Chondrocyte (in vitro differentiated cells): ENCODE results near the gene KCNAB2. TPM values are rescaled to one million over a fixed set of nuclear protein-coding genes. Genes with fewer than 3 reads are reported as not detected.

Experiments
- DNase-seq: peaks from one replicate; pipeline ENCODE4 v3.0.0; 2021; ENCODE audit warnings: mixed read lengths, low spot score
- H3K27ac Mint-ChIP-seq: one replicate; pipeline ENCODE4 v1.8.0; 2021; ENCODE audit warnings: mild to moderate bottlenecking, moderate library complexity, mixed read lengths; ENCODE audit not compliant: unreplicated experiment
- H3K27me3 Mint-ChIP-seq: 2 replicates; pipeline ENCODE4 v1.8.0; 2021; ENCODE audit warnings: low read depth, mixed read lengths
- H3K36me3 Mint-ChIP-seq: 2 replicates; pipeline ENCODE4 v1.8.0; 2021; ENCODE audit warnings: low read depth, mixed read lengths
- H3K4me1 Mint-ChIP-seq: 2 replicates; pipeline ENCODE4 v1.8.0; 2021; ENCODE audit warnings: low read depth, mild to moderate bottlenecking, mixed read lengths
- H3K4me3 Mint-ChIP-seq: one replicate; pipeline ENCODE4 v1.8.0; 2021; ENCODE audit warnings: mild to moderate bottlenecking, moderate library complexity, mixed read lengths; ENCODE audit not compliant: unreplicated experiment
- H3K9me3 Mint-ChIP-seq: 2 replicates; pipeline ENCODE4 v1.8.0; 2021; ENCODE audit warnings: low read depth, mixed read lengths
- CTCF ChIP-seq: fragments of 200-600 bp; sonication (generic); IDR thresholded peaks from 2 replicates; pipeline ENCODE4 v1.5.0; 2021; ENCODE audit warnings: antibody characterized with exemption, mild to moderate bottlenecking, moderate library complexity
- total RNA-seq: library from RNA; stranded (reverse); gene quantifications from 3 replicates; pipeline ENCODE4 v1.2.1, GENCODE V29; 2021

Gene KCNAB2
- total RNA-seq, 1 donor from 2014 or later: 5.2 TPM

GRCh38 chr1:6011161-6011945, 34.3 kb upstream of the KCNAB2 start:
- no peaks in the 10 kb centered on the region for H3K9me3 Mint-ChIP-seq
- H3K27me3 Mint-ChIP-seq: peaks cover 4% of the 10 kb centered on the region
- DNase-seq: peak; percentile 84
- no peak overlapping the region for H3K27ac Mint-ChIP-seq
- H3K4me3 Mint-ChIP-seq: no peak overlapping the region
- peaks cover 1% of the 10 kb centered on the region for H3K4me1 Mint-ChIP-seq
- H3K36me3 Mint-ChIP-seq: no peaks in the 10 kb centered on the region
- no peak for TF ChIP-seq CTCF

GRCh38 chr1:6011946-6012258, 33.8 kb upstream of the KCNAB2 start:
- no peak for DNase-seq
- H3K36me3 Mint-ChIP-seq: no peaks in the 10 kb centered on the region
- H3K27ac Mint-ChIP-seq: no peak overlapping the region
- TF ChIP-seq CTCF: no peak
- no peak overlapping the region for H3K4me3 Mint-ChIP-seq
- no peaks in the 10 kb centered on the region for H3K9me3 Mint-ChIP-seq
- H3K4me1 Mint-ChIP-seq: peaks cover 3% of the 10 kb centered on the region
- peaks cover 1% of the 10 kb centered on the region for H3K27me3 Mint-ChIP-seq

- Mint-ChIP-seq H3K9me3 (no peaks in the 10 kb centered on the region), H3K4me3 (no peak overlapping the region), H3K4me1 (peaks cover 3% of the 10 kb centered on the region), H3K36me3 (no peaks in the 10 kb centered on the region), H3K27ac (no peak overlapping the region), H3K27me3 (no peaks in the 10 kb centered on the region)
- DNase-seq: peak; percentile 72
- TF ChIP-seq CTCF: no peak
Observed at GRCh38 chr1:6012529-6013318, 33.0 kb upstream of the KCNAB2 start.

GRCh38 chr1:6013491-6013890, 32.2 kb upstream of the KCNAB2 start:
- Mint-ChIP-seq H3K36me3 (no peaks in the 10 kb centered on the region), H3K4me1 (peaks cover 3% of the 10 kb centered on the region), H3K27me3 (no peaks in the 10 kb centered on the region), H3K9me3 (no peaks in the 10 kb centered on the region), H3K27ac (no peak overlapping the region), H3K4me3 (no peak overlapping the region)
- DNase-seq: no peak
- no peak for TF ChIP-seq CTCF

- TF ChIP-seq CTCF: no peak
- Mint-ChIP-seq H3K27ac (no peak overlapping the region), H3K27me3 (no peaks in the 10 kb centered on the region), H3K9me3 (no peaks in the 10 kb centered on the region), H3K4me3 (no peak overlapping the region), H3K36me3 (no peaks in the 10 kb centered on the region), H3K4me1 (peaks cover 3% of the 10 kb centered on the region)
- peak; percentile 57 for DNase-seq
Observed at GRCh38 chr1:6014130-6014999, 31.3 kb upstream of the KCNAB2 start.
